Ammon's horn (tissue), 1 donor: ENCODE results near the gene GIPC3.
A peak's percentile ranks its signal among the peaks of the same experiment; 100 is the strongest.

ENCODE experiments used
- DNase-seq: peaks from one replicate; pipeline ENCODE4 v3.0.0-alpha.2; 2016; ENCODE audit warnings: low spot score

GIPC3 gene

DNA sequence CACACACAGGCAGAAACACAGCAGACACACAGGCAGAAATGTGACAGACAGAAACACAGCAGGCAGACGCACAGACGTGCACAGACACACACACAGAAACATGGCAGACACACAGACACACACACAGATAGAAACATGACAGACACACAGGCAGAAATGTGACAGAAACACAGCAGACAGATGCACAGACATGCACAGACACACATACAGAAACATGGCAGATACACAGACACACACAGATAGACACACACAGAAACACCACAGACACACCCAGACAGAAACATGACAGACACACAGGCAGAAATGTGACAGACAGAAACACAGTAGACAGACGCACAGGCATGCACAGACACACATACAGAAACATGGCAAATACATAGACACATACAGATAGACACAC is 20.1 kb downstream of the GIPC3 start:
- no peak for DNase-seq

DNA sequence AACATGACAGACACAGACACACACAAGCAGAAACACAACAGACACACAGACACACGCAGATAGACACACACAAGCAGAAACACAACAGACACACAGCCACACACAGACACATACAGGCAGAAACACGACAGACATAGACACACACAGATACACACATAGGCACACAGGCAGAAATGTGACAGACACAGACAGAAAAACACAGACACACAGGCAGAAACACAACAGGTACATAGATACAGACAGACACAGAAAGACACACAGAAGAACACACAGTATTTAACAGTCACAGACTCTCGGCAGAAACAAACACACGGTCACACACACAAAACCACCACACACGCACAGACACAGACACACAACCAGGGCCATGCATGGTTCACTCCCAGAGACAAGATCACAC is 20.5 kb downstream of the GIPC3 start:
- no peak for DNase-seq

DNA sequence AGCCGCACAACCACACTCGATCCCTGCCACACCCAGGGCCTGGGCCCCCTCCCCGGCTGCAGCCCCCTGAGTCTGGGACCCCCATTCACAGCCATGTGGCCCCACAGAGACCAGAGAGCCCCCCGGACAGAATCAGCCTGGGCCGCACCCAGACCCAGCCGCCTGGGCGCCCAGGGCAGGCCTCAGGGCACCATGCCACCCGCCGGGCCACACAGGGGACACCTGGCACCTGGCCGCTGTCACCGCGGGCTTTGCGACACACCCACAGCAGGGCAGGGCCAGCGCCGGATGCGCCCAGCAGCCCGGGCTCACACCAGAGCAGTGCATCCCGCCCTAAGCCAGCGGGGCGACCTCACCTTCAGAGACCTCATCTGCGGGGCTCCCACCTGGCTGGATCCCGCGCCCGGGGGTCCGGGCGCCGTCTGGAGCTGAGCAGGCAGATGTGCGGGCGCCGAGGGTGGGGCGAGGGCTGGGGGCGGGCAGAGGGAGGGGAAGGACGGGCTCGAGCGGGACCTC is 21.0 kb downstream of the GIPC3 start:
- DNase-seq, result no peak

DNA sequence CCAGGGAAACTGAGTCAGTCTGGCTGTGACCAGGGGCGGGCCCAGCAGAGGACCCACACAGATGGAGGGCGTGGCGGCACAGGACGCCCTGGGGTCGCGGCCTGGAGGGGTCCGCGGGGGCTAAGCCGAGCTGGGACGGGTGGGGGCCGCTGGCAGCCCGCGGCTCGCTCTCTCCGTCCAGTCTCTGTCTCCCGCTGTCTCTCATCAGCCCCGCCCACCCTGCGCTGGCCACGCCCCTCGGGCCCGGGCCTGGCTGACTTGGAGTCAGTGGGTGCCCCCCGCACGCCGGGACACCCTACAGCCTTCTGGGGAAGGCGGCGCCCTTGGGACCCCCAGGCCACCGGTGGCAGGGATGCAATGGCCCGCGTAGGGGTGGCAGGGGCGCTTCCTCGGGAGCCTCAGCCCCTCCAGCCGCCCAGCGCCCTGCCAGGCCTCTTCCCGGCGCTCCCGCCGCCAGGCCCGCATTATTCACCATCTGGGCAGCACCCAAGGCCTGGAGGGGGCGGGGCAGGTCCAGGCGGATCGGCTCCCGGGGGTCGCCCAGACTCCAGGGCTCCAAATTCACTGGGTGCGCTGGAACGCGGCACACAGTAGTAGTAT is 21.5 kb downstream of the GIPC3 start, which contains the start of gene TBXA2R:
TSS of gene TBXA2R (minus strand) at position 186 of the 600 bp plus-strand sequence. CDS start 6,241 bp downstream, outside the sequence.
- DNase-seq, result peak; percentile 36

DNA sequence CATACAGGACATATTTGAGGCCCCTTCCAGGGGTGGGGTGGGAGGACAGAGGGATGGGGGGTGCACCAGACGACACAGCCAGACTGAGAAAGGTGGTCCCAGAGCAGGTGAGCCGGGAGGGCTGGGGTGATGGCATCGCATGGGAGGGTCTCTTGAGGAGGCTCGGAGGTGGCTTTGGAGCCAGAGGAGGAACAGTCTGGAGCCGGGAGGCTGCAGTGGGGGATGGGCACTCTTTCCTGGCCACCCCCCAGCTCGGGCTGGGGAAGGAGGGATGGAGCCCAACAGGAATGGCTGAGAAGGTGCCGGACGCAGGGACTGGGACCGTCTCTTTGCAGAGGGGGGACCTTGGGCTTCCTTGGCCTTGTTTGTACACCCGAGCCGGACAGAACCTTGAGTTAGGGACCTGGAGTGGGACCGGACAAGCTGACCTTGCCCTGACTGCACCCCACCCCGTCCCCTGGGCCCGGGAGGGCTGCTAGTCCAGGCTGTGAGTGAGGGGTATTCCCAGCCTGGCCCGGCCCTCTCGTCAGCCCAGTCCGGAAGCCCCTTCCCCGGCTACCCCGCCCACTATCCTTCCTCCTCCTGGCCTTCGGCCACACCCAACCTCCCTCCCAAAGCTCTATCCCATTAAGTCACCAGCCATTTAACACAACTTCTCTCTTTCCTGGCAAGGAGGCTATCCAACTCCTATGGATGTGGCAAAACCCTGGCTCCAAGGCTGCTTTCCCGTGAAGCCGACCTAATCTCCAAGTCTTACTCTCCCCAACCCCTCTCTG is 22.2 kb downstream of the GIPC3 start:
- no peak for DNase-seq

DNA sequence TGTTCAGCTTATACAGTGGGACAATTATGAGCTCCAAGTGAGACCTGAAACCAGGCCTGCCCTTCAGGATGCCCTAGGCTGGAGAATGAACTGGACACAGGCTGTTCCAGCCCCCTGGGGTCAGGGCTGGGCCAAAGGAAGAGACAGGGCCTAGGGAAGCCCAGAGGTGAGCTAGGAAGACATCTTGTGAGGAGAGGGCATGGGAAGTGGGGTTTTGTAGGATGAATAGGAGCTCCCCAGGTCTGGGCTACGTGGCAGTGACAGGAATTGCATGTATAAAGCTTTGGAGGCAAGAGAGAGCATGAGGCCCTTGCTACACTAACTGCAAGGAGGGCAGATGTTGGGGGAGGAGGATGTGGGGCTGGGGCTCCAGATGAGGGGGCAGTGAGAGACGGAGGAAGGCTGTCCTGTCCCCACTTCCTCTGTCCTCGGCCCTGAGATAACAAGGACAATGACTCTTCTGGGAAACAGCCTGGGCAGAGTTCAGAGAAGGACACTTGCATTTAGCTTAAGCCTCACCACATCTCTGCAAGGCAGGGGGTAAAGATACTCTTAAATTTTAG is 22.9 kb downstream of the GIPC3 start:
- DNase-seq, result no peak

DNA sequence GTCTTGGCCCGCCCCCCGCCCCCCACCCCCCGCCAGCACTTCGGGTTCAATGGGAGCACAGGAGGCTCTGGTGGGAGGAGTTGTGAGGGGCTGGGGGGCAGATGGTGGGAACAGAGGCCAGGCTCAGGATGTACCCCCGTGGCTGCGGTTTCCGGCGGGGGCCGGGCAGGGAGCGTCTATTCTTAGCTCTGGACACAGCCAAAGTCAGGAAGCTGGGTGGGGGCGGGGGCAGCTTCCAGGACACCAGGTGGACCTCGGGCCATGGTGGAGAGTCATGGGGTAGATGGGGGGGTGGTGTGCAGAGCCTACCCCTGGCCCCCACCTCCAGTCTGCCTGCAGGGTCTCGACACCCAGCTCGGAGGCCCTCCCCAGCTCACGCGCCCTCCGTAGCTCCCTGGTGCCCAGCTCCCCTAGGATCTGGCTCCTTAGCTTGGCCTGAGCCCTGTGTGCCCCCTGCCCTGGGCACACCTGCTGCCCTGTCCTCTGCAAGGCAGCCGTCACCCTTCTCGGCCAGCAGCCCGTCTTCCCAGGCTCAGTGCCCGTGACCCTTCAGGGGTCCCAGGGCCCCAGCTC is 23.6 kb downstream of the GIPC3 start:
- DNase-seq, result no peak

DNA sequence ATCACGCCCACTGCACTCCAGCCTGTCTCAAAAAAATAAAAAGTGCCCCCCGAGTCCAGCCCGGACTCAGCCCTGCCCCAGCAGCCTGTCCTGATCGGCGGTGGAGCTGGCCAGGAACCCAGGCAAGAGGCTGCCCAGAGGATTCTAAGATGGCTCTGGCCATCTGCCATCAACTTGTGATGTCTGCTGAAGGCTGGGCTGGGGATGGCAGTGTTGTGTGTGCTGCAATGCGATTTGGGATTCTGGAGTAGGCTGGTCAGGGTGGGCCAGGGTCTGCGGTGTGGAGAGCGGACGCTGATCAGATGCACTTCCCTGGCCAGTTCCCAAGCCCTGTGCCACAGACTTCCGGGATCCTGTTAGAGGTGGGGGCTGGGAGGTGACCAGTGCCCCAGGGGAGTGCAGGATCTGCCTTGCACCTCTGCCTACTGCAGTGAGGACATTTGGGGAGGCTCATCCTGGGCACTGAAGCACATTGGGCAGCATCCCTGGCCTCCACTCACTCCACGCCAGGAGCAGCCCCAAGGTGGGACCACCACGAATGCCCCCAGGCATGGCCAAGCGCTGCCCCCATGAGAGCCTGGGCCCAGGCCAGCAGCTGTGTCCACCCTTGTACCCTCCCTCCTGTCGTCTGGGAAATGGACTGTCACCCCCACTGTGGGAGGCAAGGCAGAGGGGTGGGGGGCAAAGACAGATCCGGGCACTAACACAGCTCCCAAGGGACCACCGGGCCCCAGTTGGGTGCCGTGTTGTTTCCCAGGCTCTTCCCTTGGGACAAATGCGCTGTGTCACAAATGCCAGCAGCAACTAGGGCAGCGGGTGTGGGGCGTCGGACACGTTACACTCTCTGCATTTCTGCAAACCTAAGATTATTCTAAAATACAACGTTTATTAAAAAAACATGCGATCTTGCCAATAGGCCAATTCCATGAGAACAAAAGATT is 24.8 kb downstream of the GIPC3 start:
- DNase-seq, result no peak

DNA sequence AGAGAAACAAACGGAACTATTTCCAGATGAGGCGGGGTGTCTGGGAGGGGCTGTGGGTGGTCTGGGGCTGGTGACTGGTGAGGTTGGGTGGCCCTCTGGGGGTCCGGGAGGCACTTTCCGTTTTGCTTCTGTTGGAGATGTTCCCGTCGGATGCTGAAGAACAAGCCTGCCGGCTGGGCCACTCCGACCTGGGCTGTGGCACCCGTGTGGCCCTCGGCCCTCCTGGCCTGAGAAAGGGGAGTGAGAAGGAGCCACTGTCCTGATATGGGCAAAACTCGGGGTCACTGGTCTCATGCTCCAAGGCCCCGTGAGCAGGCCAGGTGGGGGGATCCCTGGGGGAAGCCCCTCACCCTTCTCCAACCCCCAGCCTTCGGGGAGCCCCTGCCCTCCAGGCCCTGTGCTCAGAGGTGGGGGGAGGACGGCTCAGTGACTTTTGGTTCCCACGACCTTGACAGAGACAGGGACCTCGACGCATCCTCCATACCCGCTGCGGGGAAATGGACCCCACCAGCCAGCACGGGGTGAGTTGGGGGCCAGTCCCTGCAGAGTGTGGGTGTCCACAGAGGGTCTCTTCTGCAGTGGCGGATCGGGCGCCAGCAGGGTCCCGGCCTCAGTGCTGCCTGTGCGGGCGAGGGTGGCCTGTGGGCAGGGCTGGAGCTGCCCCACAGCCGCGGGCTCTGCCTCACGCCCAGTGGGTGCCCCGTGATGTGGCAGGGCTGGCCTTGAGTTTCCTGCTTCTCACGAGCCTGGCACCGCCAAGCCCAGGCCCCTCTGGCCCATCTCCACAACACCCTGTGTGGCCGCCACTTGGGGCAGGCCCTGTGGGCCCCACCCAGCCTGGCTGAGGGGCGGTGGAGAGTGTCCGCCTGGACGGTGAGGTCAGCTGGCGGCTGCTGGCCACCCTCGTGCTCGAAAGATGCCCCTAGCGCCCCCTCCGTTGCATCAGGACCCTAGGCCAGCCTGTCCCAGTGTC is 25.8 kb downstream of the GIPC3 start:
- DNase-seq, result no peak

DNA sequence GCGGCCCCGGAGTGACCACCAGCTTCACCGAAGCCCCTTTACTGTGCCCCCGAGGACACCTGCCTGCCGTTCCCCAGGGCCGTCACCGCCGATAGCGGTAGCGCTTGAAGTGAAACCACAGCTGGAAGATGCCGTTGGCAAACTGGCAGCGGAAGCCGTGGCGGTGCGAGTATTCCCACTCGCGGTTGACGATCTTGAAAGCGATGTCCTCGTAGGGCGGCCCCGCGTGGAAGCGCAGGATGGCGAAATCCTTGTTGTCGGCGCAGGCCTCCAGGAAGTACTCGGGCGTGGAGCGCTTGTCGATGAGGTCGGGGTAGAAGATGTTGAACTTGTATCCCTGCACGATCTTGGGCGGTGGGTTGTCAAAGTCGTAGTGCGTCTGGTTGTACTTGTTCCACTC is 26.6 kb downstream of the GIPC3 start:
- DNase-seq, result no peak

DNA sequence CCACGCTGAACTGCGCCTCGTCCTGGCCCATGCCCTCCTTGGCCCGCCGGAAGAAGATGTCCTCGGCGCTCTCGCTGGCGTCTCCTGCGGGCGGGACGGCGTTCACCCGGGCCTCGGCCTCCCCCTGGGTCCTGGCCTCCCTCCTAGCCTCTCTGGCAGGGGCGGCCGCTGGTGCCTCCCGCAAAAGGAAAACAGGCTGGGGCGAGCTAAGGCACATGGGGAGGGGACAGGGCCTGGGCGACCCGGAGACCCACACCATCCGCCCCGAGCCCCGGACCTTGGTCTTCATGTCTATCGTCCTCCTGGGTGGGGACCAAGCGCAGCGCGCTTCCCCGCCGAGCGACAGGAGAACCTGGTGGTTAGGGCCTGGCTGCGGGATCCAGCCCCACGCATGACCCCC is 27.1 kb downstream of the GIPC3 start:
- no peak for DNase-seq

DNA sequence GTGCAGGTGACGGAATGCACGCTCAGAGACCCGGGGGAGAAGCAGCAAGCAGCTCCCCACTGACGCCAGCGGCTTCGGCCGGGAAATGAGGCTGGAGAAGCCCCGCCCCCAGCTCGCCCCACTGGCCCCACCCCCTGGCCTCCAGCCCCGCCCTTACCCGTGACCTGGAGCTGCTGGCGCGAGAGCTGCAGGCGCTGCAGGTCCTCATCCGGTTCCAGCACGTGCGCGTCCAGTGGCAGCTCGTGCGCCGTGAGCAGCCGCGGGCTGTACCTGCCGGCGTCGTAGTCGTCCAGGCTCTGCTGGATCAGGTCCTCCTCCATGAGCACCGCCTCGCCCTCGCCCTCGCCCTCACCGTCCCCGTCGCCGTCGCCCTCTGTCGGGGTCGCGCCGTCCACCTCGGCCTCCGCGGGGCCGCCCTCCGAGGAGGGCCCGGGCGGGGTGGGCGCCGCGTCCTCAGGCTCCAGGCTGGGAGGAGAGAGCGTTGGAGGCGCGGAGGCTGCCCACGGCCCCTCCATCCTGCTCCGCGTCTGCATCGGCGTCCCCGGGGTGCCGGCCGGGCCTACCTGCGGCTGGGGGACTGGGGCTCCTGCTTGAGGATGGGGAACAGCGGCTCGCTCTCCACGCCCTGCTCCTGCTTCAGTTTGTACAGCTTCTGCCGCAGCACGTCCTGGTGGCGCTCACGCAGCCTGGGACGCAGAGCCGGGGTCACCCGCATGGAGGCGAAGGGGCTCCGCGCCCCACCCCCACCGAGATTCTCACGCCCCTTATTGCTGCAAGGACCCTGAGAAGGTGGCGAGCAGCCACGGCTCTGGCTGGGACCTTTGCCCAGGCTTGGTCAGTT is 27.8 kb downstream of the GIPC3 start:
- DNase-seq, result no peak

DNA sequence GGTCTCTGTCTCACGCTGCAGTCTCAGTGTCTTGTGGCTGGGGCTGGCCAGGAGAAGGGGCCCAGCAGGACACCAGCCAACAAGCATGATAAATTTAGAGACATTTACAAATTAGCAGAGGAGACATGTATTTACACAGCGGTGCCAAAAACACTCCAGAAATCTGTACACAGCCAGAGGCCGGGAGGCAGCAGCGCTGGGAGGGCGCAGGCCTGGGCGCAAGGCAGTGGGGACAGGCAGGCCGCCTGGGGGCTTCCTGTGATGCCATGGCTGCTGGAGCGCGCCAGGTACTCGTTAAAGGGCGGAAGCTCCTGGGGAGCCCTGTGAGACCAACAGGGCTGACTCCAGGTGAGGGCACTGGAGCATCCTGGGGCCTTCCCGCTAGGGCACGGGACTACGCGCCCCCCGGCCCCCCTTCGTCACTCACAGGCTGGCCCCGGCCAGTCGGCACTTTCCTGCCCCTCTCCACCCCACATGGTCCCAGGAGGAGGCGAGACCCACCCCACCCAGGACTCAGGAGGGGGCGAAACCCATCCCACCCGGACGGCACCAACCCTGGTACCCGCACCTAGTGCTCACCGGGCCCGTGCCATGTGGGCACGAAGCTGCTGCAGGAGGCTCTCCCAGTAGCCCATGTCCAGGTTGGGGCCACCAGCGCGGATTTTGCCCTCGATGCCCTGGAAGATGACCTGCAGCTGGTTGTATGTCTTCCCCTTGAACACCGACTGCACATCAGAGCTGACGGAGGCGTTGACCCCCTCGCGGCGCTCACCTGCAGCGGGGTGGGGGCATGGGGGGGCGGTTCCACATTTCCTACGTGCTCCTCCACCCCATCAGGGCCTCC is 28.8 kb downstream of the GIPC3 start:
- DNase-seq, result no peak

DNA sequence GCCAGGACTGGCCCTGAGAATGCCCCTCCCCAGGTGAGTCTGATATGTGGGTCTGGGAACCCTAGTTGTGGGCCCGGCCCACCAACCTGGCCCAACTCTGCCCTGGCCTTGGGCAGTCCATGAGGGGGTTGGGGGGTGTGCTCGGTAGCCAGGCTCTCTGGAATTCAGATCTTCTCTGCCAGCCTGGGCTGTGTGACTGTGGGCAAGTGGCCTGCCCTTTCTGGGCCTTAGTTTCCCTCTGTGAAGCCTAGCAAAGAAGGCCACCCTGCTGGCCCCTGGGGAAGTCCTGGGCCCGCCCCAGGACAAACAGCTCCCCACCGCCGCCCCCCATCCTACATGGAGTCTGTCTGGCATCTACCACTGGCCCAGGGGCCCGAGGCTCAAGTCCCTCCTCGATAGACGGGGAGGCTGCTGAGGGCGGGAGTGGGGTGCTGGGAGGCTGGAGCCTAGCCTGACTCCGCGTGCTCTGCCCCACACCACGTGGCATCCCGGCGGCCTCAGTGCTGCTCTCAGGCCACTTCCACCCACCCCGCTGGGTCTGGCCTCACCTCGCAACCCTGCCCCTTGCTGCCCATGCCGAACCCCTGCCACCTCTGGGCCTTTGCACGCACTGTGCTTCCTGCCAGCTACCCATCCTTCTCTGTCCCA is 29.7 kb downstream of the GIPC3 start:
- DNase-seq, result no peak

DNA sequence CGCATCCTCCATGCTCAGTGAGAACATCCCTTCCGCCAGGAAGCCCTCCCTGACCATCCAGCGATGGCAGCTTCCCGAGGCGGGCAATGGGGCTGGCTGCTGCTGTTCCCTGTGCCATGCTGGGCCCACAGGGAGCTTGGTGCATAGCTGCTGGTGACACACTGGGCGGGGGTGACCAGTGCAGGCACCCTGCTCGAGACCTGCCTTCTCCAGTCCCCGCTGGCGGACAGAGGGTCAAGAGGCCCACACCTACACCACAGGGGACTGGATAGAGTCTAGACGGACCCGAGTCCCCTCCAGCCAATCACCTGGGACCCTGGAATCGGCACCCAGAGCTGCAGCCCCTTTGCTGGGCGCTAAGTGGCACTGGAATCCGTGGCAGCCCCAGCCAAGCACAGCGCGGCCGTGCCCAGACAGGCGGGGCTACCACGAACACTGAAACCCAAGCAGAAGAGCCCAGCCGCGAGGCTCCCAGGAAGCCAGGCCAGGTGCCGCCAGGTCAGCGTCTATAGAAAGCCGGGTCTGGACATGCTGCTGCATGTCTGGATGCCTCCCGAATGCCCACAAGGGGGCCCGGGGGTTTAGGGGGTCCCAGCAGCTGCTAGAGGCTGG is 30.4 kb downstream of the GIPC3 start:
- DNase-seq, result no peak

DNA sequence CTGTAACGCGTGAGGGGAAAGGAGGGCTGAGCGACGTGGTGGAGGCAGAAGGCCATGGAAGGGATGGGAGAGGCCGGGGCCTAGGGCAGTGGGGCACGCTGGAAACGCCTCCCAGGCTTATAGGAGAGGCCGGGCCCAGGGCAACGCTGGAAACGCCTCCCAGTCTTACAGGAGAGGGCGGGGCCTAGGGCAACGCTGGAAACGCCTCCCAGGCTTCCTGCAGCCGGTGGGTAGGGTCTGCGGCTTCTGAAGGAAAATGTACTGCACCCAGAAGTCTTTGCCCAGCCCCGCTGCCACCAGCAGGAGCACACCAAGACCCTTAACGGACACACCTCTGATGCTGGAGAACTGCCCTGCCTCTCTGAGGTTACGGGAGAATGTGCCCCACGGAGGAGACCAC is 32.2 kb downstream of the GIPC3 start:
- no peak for DNase-seq

DNA sequence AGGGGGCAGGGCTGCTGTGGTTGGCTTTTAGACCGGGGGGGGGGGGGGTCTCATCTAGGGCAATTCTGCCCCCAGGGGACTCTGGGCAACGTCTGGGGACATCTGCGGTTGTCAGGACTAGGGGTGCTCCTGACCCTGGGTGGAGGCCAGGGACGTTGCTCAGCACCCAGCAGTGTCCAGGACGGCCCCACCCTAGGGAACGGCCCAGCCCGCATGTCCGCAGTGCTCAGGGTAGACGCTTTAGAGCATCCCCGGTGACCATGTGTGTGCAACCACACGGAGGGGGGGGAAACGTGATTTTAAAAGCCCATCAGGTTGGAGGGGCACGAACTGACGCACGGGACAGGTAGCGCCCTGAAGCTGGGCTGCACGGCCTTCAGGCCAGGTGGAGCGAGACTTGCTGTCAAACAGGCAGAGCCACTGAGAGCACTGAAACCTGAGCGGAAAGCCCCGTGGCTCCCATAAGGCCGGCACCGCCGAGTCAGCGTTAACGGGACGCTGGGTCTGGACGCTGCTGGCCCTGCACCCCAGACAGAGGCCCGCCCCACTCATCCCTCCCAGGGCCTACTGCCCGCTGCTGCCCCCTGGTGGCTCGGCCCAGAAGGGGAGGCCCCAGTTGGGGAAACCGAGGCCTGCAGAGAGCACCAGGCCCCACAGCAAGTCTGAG is 33.0 kb downstream of the GIPC3 start:
- peak; percentile 47 for DNase-seq
